ENCODE results near the gene ZNF275. TPM values are rescaled to one million over a fixed set of nuclear protein-coding genes. Genes with fewer than 3 reads are reported as not detected.
A peak's percentile ranks its signal among the peaks of the same experiment; 100 is the strongest.

Gene ZNF275
- total and polyA plus RNA-seq, 2 of the 4 experiments (the other 2 are of a cell fraction), result 6.6 to 9.7 TPM

DNA sequence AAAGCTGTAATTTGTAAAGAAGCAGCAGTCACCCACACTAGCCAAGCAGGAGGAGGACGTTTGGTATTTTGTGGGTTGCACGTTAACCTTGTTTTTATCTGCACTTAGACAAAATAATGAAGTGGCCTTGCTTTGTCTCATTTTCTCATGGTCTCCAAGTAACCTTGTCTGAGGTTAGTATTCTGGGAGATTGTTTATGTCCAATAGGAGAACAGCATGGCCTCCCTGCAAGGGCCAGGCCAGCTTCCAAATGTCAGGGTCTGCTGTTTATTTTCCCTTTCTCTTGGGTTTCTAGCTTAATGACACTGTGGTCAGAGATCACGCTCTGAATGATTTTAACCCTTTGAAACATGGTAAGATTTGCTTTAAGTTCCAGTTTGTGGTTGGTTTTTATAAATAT is 37.3 kb downstream of the ZNF275 start:
- DNase-seq (no peak), ATAC-seq (ENCODE audit: low read depth) (peak; percentile 29)
- no peak overlapping the region for H3K27ac ChIP-seq (ENCODE audit: insufficient read depth, low read length)
- no TSS peak for BruUV-seq (replicated peaks)
- H4K91ac ChIP-seq (ENCODE audit: insufficient read depth, low read depth, low read length), result no peak overlapping the region
- no peak overlapping the region for H4K8ac ChIP-seq (ENCODE audit: low read depth in 2 of 2, low read length in 2 of 2)
- WGBS, 2 experiments (ENCODE audit: extremely low coverage in 2 of 2, insufficient read length in 1 of 2), result no CpG with 5 or more reads among the region's 3 CpGs
- H3K56ac ChIP-seq (ENCODE audit: extremely low read depth, insufficient read depth, low read length), result no peak overlapping the region
- no peaks in the 10 kb centered on the region for H4K20me1 ChIP-seq (ENCODE audit: insufficient read depth, low read length)
- dilution Hi-C loops (cut with HindIII; ENCODE audit: low sequenced_read_pairs, unreplicated experiment) (no loop called here), intact Hi-C loops (cut with micrococcal nuclease) (no loop called here), in situ Hi-C loops (cut with MboI; ENCODE audit: low sequenced_read_pairs) (no loop called here)
- POLR2A ChIA-PET (ENCODE audit: unreplicated experiment), result no interaction called here
- H3K4me1 ChIP-seq (ENCODE audit: control insufficient read depth, insufficient read depth, low read length), result no peaks in the 10 kb centered on the region
- H2BK15ac ChIP-seq (ENCODE audit: low read depth, low read length), result no peak overlapping the region
- H3K23ac ChIP-seq (ENCODE audit: low read depth, low read length), result no peak overlapping the region
- 0 out of 2 replicates have a peak, but pooled peaks cover 2% of the 10 kb centered on the region for H3K9me3 ChIP-seq (ENCODE audit: control insufficient read depth, insufficient read depth, low read length)
- H3K36me3 ChIP-seq (ENCODE audit: control insufficient read depth, insufficient read depth, low read length), result no peaks in the 10 kb centered on the region
- no peak overlapping the region for H2AFZ ChIP-seq (replicated peaks; ENCODE audit: low read length, poor library complexity)
- no peak overlapping the region for H4K5ac ChIP-seq (ENCODE audit: low read depth, low read length)
- no peaks in the 10 kb centered on the region for H3K79me1 ChIP-seq (ENCODE audit: low read depth in 1 of 2, low read length in 2 of 2)
- no peak overlapping the region for H3K14ac ChIP-seq (replicated peaks; ENCODE audit: low read depth, low read length)
- TF ChIP-seq SMC3 (IDR thresholded peaks at IDR 0.05; ENCODE audit: low read depth, low read length) (no peak), RCOR1 (IDR thresholded peaks at IDR 0.05; ENCODE audit: insufficient replicate concordance, low read length) (no peak), RFX5 (IDR thresholded peaks at IDR 0.05; ENCODE audit: low read depth, low read length) (no peak), CHD1 (IDR thresholded peaks at IDR 0.05; ENCODE audit: low read depth, low read length) (no peak), CEBPB (IDR thresholded peaks at IDR 0.05; ENCODE audit: low read depth, low read length) (no peak), FOS (IDR thresholded peaks at IDR 0.05; ENCODE audit: low read depth, low read length) (no peak), RAD21 (IDR thresholded peaks at IDR 0.05; ENCODE audit: low read length) (no peak), POLR2A (IDR thresholded peaks at IDR 0.05; ENCODE audit: low read depth, low read length) (no peak), BHLHE40 (IDR thresholded peaks at IDR 0.05; ENCODE audit: low read depth, low read length) (no peak)
- TF ChIP-seq, protein P1, sequence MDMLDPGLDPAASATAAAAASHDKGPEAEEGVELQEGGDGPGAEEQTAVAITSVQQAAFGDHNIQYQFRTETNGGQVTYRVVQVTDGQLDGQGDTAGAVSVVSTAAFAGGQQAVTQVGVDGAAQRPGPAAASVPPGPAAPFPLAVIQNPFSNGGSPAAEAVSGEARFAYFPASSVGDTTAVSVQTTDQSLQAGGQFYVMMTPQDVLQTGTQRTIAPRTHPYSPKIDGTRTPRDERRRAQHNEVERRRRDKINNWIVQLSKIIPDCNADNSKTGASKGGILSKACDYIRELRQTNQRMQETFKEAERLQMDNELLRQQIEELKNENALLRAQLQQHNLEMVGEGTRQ (IDR thresholded peaks at IDR 0.05; ENCODE audit: low read depth, low read length), result no peak
- TF ChIP-seq, protein P2, sequence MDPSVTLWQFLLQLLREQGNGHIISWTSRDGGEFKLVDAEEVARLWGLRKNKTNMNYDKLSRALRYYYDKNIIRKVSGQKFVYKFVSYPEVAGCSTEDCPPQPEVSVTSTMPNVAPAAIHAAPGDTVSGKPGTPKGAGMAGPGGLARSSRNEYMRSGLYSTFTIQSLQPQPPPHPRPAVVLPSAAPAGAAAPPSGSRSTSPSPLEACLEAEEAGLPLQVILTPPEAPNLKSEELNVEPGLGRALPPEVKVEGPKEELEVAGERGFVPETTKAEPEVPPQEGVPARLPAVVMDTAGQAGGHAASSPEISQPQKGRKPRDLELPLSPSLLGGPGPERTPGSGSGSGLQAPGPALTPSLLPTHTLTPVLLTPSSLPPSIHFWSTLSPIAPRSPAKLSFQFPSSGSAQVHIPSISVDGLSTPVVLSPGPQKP (IDR thresholded peaks at IDR 0.05; ENCODE audit: borderline replicate concordance, low read depth, low read length), result no peak
- no peak overlapping the region for H3K4me2 ChIP-seq (ENCODE audit: low read depth, low read length)
- peaks cover 8% of the 10 kb centered on the region for H3K27me3 ChIP-seq (ENCODE audit: control insufficient read depth, insufficient read depth, low read length)
- no peak overlapping the region for H2BK120ac ChIP-seq (ENCODE audit: low read depth, low read length)
- no peak overlapping the region for H3K9ac ChIP-seq (ENCODE audit: low read depth, low read length)
- H3K18ac ChIP-seq (ENCODE audit: low read depth, low read length), result no peak overlapping the region
- H3K4me3 ChIP-seq (ENCODE audit: insufficient read depth, low read depth, low read length), result no peak overlapping the region
- no peak overlapping the region for H2BK5ac ChIP-seq (ENCODE audit: low read depth, low read length, poor library complexity, severe bottlenecking)
- H2AK9ac ChIP-seq (replicated peaks; ENCODE audit: low read depth, low read length, poor library complexity), result no peak overlapping the region
- CTCF ChIA-PET, result no interaction called here
- no peak overlapping the region for H2BK20ac ChIP-seq (ENCODE audit: low read depth, low read length)
- H3K9me1 ChIP-seq (ENCODE audit: insufficient read depth, low read length), result no peaks in the 10 kb centered on the region
- no peak overlapping the region for H3K4ac ChIP-seq (ENCODE audit: low read depth, low read length)
- H2AK5ac ChIP-seq (ENCODE audit: low read depth, low read length), result no peak overlapping the region
